HG02763 (cell line): ENCODE data around the gene RTP1.
"Not testable (repeated sequence)": the region's sequence is repeated elsewhere in the genome, so short reads cannot be mapped to it uniquely, and the experiment has no call there.

ENCODE experiments used
- ATAC-seq: cut with Tn5 transposase; IDR thresholded peaks from one replicate; pipeline ENCODE4 v1.9.1; 2021; ENCODE audit warnings: mild to moderate bottlenecking, moderate library complexity; ENCODE audit not compliant: unreplicated experiment

Gene RTP1

DNA sequence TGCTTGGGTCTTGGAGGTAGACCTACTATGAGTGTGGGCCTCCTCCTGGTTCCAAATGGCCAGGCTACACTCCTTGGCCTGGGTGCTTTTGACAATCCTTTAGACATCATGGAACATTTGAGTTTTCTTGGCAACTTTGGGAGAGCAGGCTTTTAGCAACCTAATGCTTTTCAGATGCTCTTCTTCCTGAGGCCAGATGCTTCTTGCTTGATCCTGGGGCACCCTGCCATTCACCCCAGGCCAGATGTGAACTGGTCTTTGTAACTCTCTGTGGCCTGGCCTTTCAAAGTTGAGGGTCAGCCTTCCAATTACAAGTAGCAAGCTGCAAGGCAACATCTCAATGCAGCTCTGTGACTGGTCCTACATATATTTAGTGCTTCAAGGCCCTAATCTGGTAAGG is 40.5 kb downstream of the RTP1 start:
- ATAC-seq: no peak

DNA sequence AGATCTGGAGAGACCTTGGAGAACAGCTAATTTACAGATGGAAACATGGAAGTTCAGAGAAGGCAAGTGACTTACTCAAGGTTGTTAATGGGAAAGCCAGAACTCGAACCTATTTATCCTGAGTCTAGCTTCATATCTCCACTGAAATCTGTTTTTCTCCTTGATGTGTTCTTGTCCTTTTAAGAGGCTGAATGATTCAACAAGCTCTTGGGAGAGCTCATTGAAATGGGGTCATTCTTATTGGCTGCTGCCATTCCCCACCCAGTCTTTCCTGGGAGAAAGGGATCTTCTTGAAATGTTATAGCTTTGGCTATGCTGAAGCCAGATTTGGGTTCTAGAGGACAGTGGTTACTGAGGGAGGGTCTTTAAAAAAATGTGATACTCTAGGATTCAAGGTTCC is 41.0 kb downstream of the RTP1 start:
- ATAC-seq: no peak

DNA sequence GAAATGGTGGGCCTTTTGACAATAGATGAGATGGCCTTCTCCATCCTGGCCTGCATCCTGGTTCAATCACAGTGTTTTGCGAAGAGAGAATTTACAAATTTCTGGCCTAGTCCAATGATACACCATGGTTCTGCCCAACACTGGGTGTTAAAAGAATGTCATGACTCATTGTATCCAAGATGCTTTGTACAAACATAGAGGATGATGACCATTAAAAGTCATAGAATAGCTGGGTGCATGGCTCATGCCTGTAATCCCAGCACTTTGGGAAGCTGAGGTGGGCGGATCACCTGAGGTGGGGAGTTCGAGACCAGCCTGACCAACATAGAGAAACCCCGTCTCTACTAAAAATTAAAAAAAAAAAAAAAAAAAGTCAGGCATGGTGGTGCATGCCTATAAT is 41.5 kb downstream of the RTP1 start:
- ATAC-seq: not testable (repeated sequence)

DNA sequence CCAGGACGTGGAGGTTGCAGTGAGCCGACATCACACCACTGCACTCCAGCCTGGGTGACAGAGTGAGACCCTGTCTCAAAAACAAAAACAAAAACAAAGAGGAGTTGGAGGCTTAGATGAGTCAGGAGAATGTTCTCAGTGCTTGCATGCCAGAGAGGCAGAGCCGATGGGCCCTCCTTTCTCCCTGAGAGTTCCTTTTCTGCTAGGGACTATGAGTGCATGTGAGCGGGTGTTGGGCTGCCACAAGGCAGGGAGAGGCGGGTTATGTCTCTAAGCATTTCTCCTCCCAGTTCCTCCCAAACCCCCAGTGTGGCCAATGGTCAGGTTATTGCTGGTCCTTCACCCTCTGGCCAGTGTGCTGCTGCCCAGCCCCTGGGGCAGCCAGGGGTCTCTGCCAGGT is 45.1 kb downstream of the RTP1 start:
- ATAC-seq: no peak

DNA sequence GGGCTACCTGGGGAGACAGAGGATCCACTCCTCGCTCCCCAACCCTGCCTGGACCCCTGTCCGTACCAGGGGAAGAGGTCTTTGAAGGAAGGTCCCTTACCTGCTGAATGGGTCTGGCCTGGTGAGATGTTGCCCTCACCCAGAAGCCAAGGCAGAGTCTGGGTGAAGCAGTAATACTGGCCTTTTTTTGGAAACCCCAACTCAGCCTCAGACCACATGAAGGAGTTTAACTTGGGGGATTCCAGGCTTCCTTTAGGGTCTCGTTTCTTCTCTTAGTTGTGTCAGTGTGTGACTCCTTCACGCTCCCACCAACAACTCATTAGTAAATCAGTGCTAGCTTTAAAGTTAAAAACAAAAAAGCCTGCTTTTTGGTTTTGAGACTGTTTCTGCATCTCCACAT is 45.6 kb downstream of the RTP1 start:
- ATAC-seq: no peak

DNA sequence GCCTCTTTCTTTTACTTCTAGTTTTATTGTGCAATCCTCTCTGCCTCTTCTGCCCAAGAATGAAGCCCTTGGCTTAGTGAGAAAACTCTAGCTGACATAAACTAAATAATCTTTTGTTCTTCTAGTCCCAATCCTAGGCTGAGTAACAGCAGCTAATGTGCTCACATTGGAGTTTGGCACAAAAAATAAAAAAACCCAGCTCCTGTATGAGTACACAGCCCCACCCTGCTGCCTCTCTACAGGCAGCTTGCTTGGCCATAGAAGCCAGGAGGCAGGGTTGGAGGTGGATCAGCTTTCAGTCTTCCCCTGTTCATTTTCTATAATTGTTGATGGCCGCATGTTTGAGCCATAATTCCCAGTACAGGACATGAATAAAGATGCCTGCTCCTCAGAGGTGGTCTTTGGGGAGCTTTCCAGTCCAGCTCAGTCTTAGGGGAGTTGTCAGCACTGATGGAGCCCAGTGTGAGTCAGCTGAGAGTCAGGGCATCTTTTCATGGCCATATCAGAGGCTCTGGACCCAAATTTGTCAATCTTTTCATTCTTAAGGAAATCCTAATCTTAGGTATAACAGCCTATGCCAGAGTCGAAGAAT is 46.7 kb downstream of the RTP1 start:
- no peak for ATAC-seq

DNA sequence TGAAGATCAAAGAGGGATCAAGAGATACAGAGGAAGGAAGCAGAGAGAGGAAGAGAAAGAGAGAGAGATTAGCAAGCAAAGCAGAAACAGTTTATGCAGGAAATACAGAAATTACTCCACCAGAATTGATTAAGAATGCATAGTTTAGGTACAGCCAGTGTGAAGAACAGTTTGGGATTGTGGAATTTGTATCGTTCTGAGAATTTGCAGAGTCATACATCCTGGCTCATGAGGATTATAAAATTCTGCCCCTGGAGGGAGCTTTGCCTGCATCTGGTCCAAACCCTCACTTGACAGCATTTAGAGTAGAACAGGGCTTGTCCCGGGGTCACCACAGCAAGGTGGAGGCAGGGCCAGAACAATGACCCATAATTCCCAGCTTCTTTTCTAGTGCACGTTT is 50.1 kb downstream of the RTP1 start:
- ATAC-seq: no peak
